Measurements from ENCODE around the gene LRRC10B.

LRRC10B gene

GRCh38 chr11:61487342-61488025 lies 21.1 kb upstream of the LRRC10B start:
- DNase-seq: no peak

GRCh38 chr11:61488651-61489291 lies 19.8 kb upstream of the LRRC10B start:
- no peak for DNase-seq

DNA sequence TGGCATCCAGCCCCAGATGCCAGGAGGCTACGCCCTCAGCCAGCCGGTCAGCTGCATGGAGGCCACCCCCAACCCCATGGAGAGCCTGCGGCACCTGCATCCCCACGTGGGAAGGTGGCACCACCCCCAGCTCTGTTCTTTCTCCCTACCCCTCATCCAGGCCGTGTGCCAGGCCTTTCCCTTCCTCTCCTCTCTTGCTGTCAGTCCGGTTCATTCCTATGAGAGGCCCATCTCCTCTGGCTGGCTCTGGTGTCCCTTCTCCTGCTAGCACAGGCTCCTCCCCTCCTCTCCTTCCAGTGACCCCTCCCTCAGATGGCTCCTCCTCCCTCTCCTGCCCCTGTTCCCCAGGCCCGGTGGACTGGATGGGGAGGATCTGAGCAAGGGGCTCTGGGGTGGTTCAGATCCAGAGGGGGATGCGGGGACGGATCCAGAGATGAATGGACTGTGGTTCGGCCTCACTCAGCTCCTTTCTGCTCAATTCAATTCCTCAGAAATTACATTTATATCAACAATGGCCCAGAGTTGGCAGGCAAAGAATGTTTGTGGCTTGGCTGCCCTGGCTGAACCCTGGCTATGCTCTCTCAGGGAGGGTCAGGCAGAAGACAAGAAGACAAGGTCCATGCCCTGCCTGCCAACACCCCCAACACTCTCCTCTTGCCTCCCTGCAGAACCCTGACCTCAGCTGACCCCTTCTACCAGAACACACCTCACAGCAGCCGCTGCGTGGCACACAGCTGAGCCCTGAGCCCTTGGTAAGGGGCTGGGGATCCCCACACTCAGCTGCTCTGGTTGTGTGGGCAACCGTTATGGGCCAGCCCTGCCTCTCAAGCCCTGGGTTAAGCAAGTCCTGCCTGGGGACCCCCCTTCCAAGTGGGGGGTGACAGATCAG lies 18.5 kb upstream of the LRRC10B start:
- DNase-seq: no peak

DNA sequence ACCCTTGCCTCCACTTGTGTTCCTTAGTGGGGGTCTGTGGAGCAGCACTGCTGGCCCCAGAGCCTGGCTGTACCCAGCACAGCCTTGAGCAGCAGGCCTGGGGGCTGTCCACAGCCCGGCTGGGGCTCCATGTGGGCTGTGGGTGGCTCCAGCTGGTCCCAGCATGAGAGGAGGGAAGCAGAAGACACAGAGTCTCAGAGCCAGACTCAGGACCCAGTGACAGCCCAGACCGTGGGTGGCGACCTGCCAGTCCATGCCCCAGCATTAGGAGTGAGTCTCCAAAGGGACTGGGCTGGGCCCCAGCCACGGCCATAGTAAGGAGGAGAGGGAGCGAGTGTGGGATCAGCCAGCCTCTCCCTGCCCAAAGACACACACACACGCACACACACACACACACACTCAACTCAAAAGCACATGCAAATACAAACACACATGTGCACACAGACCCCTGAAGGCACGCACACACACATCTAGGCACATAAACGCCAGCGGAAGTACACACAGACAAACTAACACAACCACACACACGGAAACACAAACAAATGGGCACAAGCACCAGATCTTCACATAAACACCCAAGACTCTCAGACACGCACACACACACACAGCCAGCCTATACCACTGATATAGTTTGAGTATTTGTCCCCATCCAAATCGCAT lies 16.7 kb upstream of the LRRC10B start:
- no peak for DNase-seq

- DNase-seq: no peak
These were observed 14.1 kb upstream of the LRRC10B start for GRCh38 chr11:61494381-61494961.

DNA sequence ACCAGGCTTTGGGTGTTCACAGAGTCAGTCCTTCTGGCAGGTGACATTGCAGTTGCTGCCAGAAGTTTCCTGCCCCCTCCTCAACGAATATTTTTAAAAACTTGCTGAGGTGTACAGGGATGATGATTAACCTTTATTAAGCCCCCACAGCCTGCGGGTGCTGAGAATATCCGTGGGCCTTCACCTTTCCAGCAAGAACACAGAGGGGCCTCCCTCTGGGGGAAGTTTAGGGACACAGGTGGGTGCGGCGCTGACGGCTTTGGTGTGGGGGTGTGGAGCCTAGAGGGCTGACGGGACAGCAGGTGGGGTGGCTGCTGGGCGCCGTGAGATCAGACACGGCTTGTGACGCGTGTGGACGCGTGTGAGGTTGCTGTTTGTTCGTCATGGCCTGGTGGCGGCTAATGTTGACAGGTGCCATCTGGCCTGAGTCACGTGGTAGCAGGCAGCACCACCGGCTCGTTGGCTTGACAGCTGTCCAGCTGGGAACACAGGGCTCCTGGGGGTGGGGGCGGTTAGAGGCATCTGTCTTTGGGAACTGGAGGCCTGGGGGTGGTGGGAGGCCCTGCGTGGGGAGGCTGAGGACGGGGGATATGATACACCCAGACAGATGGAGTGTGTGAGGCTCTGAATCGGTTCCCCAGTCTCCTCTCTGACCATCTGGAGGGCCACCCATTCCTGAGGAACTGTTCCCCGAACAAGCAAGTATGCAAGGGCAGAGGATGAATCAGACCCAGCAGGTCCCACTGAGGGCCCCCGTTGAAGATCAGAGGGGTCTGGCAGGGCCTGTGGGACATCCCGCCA lies 12.5 kb upstream of the LRRC10B start:
- no peak for DNase-seq

DNA sequence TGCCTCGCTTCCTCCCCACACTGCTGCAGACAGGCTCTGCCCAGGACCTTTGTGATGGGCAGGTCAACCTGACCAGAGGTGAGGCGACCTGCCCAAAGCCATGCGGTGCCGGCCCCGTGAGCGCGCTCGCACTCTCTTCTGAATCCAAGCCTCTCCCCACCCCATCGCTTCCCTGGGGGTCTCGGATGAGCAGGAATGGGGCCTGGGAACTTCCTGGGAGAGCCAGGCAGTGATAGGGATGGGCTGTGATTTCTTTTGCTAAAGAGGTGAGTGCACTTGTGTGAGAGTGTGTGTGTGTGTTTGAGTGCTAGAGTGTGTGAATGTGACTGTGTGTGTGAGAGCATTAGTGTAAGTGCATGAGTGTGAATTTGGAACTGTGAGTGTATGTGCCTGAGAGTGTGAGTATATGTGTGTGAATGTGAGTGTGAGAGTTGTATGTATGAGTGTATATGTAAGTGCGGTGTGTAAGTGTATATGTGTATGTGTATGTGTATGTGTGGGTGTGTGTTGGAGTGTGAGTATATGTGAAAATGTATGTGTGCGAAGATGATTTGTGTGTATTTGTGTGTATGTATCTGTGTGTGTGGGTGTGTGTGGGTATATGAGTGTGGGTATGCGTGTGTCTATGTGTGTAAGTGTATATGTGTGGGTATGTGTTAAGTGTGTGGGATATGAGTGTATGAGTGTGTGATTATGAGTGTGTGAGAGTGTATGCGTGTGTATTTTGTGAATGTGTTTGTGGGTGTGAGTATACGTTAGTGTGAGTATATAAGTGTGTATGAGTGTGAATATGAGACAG lies 11.7 kb upstream of the LRRC10B start:
- no peak for DNase-seq

- no peak for DNase-seq
These were observed 11.1 kb upstream of the LRRC10B start for GRCh38 chr11:61497473-61497872.

DNA sequence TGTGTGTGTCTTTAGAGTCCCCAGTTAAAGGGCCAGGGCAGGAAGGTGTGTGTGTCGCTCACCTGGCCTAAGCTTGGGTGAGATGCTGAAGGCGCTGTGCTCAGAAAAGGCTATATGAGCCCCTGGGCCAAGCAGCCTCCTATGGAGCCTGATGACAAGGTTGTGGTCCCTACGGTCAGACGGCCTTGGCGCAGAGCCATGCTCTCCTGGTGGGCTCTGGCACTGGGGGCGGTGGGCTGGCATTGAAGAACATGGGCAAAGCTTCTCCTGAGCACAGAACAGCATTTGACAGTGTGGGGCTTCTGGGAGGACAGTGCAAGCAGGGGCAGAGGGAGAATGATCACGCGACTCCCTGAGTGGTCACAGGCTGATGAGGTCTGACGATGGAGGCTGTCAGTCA lies 10.7 kb upstream of the LRRC10B start:
- DNase-seq: no peak

DNA sequence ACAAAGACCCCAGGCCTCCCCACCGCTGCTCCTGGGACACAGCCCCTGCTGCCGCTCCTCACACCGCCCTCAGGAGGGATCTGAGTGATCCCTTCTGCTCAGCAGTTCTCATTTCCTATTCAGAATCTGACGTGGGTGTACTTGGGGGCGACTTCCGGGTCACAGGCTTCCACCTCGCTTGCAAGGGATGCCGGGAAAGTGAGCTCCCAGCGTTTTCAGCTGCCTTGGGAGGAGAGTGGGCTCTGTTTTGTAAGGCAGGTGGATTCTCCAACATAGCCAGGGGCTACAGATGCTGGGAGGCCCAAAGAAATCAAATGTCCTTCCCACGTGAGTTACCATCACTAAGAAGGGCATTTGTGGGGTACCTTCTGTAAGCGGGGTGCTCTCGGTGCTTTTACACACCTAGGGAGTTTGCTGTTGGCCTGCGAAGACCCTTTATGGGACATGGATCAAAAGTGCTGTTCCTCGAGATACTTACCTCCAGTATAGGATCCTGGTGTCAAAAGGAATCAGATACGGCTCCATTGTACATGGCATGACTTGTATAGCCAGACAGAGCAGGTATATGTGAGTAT lies 9.7 kb upstream of the LRRC10B start:
- DNase-seq: no peak

DNA sequence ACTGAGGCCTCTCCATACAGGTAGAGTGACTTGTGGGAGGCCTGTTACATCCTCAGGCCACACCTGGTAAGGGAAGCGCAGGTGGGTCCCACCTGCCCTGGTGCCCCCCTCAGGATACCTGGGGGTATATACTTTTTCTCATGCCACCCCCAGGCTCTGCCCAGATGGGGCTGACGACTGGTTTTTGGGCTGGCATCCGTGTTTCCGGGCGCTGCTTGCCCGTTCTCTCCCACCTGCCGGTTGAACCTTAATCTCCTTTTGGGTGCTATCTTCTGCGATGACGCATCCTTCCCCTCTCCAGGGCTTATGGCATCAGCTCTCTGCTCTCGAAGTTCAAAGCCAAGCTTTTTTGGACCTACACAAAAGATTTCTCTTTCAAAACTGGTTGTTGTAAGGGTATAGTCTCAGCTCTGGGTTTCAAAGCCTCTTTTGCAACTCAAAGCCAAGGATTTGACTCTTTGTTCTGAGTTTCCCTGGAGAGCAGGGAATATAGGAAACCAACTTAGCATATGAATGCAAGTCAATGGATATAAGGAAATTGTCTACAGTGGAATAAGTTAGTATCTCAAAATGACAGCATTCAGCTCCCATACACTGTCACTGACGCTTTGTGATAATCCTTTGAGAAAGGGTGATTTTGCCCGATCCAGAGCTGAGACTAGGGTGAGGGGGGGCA lies 8.6 kb upstream of the LRRC10B start:
- no peak for DNase-seq

GRCh38 chr11:61502522-61502921 lies 6.0 kb upstream of the LRRC10B start:
- no peak for DNase-seq

DNA sequence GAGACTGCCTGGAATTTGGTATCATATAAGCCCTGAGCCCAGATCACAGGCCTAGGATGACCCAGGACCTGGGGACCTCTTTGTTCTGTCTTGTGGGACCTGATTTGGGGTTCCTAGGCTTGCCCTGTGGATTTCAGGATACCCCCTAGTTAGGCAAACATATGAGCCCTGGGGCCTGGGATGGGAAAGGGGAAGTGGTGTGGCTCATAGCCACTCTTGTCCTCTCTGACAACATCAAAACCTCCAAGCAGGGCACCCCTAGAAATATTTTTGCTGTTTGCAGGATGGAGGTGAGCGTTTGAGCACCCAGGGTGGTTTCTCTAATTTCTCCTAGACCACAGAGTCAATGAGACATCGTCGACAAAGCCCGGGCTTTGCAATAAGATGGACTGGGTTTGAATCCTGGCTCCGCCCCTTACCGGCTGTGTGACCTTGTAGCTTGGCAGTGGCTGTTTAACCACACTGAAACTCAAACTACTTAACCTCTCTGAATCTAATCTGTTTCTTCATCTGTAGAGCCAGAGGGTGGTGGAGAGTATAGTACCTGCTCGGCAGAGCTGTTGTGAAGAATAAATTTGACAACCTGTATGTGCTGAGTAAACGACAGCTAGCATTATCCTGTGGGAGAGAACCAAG lies 5.3 kb upstream of the LRRC10B start:
- DNase-seq: peak in 2 of 3 donors; percentile 24 to 28

DNA sequence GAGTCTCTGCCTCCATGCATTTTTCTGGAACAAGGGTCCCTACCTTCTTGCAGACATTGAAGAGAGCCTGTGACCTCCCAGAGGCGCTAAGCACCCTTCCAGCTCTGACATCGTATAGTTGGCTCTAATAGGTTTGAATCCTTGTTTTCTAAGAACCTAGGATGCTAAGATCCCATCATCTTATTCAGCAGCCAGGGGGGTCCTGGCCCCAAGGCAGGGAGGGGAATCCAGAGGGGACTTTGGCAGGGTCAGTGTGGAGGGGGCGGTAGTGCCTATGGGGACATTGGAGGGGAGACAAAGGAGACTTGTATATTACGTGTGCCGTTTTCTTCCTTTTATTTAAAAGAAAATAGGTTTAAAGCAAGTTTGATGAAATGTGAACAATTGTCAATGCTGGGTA lies 3.4 kb upstream of the LRRC10B start:
- no peak for DNase-seq

DNA sequence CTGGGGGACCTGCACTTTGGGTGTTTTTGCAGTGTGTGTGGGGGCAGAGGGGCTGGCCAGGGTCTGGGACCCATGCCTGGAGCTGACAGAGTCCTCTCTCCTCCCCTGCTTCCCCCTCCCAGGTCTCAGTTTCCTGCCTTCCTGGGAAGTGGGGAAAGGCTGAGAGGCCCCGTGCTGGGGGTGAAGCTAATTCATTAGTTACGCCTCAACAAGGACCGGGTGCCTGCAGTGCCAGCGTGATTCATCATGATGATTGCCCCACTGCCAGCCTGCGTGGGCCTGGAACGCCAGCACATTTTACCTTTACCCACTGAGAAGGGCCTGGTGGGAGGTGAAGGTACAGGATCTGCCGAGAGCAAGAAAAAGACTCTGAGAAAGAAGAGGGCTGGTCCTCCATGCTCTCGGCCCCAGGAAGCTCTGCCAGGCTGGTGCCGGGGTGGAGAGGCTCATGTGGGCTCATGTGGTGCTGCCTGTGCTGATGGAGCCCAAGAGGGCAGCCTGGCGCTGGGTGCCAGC lies 2.9 kb upstream of the LRRC10B start:
- DNase-seq: no peak

GRCh38 chr11:61507012-61507768 lies 1.4 kb upstream of the LRRC10B start:
- no peak for DNase-seq

DNA sequence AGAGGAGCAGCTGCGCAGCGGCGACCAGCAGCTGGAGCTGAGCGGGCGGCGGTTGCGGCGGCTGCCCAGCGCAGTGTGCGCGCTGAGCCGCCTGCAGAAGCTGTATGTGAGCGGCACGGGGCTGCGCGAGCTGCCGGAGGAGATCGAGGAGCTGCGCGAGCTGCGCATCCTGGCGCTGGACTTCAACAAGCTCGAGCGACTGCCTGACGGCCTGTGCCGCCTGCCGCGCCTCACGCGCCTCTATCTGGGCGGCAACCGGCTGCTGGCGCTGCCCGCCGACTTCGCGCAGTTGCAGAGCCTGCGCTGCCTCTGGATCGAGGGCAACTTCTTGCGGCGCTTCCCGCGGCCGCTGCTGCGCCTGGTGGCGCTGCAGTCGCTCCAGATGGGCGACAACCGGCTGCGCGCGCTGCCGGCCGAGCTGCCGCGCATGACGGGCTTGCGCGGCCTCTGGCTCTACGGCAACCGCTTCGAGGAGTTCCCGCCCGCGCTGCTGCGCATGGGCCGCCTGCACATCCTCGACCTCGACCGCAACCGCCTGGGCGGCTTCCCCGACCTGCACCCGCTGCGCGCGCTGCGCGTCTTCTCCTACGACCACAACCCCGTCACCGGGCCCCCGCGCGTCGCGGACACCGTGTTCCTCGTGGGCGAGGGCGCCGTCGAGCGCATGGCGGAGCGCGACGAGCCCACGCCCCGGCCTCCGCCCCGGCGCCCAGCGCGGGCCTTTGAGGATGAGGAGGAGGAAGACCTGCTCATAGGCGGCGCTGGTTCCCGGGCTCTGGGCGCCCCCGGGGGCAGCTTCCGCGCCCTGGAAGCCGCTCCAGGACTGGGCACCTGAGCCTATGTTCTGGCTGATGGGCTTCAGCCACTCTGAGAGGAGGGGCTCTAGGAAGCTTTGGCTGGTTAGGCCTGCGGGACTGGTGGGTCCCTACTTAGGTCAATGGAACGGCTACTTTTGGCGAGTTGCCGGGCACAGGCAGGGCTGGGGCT lies 787 bp downstream of the LRRC10B start:
- peak; percentile 87 to 94 (median 89) for DNase-seq
